GM20000 (cell line): ENCODE data around the gene PML.

Experiments used
- DNase-seq: peaks from one replicate; pipeline ENCODE4 v3.0.0; 2012; ENCODE audit warnings: low spot score
- CTCF ChIP-seq: IDR thresholded peaks from 2 replicates; pipeline ENCODE4 v1.5.1; 2012; ENCODE audit warnings: mild to moderate bottlenecking, control low read depth; ENCODE audit errors: extremely low read depth, missing control alignments

PML gene

GRCh38 chr15:73983211-73983727 lies 11.2 kb upstream of the PML start:
- TF ChIP-seq CTCF = no peak
- DNase-seq = no peak

- no peak for TF ChIP-seq CTCF
- no peak for DNase-seq
Measured at GRCh38 chr15:73983773-73984172, 10.7 kb upstream of the PML start.

GRCh38 chr15:73984208-73984979 lies 10.1 kb upstream of the PML start:
- no peak for TF ChIP-seq CTCF
- no peak for DNase-seq

DNA sequence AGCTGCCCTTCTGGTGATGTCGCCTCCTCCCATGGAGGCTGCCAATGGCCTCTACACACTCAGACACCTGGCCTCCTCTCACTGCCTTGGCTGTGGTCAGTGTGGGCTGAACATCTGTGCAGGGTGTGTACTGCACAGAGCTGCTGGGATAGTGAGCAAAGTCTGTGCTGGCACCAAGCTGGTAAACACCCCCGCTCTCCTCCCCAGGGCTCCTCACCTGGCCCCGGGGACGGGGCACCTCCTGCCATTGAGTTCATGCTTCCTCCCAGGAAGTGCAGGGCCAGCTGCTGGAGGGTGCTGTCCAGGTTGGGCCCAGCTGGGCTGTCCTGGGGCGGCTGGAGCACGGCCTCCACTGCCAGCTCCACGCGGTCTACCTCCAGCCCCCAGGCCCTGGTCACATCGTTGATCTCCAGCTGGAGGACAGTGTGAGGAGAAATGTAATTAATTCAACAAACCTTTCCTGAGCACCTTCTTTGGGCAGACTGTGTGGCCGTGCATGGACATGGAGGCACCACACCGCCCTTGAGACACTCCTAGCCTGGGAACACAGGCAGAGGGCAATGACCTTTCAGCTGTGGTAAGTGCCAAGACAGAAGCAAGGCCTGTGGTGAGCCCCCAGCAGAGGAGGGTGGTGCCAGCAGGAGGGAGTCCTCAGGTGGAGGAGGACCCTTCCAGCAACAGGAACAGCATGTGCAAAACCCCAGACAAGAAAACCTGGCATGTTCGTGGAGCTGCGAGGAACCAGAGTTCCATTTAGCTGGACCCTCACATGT lies 9.2 kb upstream of the PML start:
- TF ChIP-seq CTCF = no peak
- DNase-seq = no peak

- TF ChIP-seq CTCF = no peak
Measured at GRCh38 chr15:73986055-73986775, 8.3 kb upstream of the PML start.

DNA sequence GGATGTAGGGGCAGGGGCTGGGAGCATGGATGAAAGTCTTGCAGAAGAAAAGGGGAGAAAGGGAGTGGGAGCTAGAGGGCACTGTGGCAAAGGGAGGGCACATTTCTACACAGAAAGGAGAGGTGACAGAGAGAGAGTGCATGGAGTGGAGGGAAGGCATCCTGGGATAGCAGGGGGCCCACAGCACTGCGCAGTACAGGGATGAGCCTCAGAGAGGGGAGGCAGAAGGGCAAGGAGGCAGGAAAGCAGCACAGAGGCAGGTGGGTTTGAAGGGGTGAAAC lies 7.8 kb upstream of the PML start:
- DNase-seq = no peak

More at GRCh38 chr15:73986055-73986775, 8.3 kb upstream of the PML start:
- DNase-seq = no peak

More for the DNA sequence above, 7.8 kb upstream of the PML start:
- TF ChIP-seq CTCF = no peak
